ENCODE results near the gene CACNG4.
"Not testable (repeated sequence)": the region's sequence is repeated elsewhere in the genome, so short reads cannot be mapped to it uniquely, and the experiment has no call there.

CACNG4 gene

DNA sequence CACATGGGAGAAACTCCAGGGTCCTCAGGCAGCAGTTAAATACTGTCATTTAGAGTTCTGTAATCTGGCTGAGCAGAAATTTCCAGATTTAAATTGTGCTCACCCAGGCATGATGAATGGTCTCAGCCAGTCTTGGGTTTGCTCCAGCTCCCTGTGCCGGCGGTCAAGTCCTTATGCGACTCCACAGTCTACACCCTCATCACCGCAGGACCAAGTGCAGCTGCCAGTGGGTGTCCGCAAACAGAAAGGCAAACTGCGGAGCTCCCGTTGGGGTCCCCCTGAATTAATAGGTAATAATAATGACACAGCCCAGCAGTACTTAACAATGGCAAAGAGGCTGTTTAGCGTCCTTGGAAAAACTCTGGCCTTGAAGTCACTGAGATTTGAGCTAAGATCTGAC is 3.9 kb upstream of the CACNG4 start:
- in situ Hi-C loops (cut with HindIII; ENCODE audit: low sequenced_read_pairs) = loop anchor here (5.0 kb wide), 1 partner anchor 42 kb away; no protein-coding TSS in a partner anchor

DNA sequence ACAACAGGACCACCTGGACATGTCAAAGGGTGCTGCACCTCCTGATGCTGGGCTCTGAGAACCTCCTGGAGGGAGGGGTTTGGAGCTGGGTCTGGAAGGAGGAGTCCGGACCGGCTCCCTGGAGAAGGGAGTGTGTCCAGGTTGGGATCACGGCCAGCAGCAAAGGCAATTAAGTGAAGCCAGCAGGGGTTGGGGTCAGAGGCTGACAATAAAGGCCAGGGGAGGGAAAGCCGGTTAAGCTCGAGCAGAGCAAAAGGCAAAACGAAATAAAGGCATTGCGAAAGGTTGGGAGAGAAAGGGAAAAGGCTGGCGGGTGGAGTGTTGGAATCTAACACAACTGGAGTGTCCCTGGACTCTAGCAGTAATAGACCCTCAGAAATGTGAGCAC is 992 bp upstream of the CACNG4 start:
- in situ Hi-C loops (cut with HindIII; ENCODE audit: low sequenced_read_pairs) = loop anchor here (5.0 kb wide), 1 partner anchor 39 kb away; no protein-coding TSS in a partner anchor

DNA sequence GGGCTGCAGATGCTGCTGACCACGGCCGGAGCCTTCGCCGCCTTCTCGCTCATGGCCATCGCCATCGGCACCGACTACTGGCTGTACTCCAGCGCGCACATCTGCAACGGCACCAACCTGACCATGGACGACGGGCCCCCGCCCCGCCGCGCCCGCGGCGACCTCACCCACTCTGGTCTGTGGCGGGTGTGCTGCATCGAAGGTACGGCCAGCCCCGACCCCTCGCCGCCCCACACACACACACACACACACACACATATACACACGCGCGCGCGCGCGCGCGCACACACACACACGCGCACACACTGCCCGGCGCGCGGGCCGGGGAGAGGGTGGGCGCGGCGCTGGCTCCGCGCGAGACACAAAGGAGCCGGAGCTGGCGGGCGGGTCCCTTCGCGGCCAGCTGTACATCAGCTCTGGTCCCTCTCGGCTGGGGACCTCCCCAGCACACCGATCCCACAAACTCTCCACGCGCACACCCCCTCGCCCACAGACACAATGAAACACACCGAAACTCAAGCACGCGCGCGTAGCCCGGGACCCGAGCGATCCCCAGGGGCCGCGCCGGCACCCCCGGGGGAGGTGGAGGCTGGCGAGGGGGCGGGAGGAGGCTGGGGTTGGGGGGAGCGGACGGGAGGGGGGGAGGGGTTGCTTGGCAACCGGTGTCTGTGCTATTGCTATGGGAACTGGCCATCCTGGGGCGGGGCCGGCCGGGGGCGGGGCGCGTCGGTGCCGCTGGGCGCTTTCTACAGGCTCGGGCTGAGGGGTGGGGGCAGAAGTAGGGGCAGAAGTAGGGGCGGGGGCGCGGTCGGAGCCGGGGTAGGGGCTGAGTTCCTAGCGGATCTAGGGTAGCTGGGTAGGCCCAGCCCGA is 658 bp downstream of the CACNG4 start:
- in situ Hi-C loops (cut with HindIII; ENCODE audit: low sequenced_read_pairs) = loop anchor here (5.0 kb wide), 1 partner anchor 37 kb away; no protein-coding TSS in a partner anchor

DNA sequence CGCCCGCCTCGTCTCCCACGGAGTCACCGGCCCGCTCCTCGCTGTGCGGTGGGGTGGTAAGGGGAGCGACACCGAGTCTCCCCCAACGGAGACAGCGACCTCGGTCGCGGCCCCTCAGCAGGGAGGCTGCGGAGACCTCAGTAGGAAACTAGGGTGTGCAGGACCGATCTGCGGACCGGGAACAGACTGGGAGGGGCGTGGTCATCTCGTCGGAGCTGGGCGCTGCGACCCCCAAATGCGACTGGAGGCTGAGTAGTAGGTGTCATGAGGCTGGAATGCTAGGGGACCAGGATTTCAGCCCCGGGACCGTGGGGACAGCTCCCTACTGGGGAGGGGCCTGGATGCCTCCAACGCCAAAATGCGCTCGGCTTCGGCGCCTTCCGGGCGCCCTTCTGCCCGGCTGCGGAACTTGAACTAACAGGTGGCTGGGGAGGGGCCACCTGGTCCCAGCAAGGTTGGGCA is 1.3 kb downstream of the CACNG4 start:
- in situ Hi-C loops (cut with HindIII; ENCODE audit: low sequenced_read_pairs) = no loop called here

DNA sequence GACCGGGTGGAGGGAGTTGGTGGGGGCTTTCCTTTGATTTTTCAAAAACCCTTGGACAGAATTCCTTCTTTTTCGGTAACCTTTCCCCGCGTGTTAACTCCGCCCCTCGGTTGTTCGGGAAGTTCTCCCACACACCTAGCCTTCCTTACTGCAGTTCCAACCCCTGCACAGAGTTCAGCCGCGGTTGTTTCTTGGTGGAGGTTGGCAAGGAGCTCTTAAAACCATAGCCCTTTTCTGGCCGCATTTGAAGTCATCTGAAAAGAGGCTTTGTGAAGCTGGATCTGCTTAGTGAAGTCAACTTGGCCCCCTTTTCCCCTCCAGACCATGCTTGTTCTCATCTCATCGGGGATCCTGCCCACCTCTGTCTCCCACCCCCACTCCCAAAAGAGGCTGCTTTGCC is 1.8 kb downstream of the CACNG4 start:
- in situ Hi-C loops (cut with HindIII; ENCODE audit: low sequenced_read_pairs) = no loop called here

DNA sequence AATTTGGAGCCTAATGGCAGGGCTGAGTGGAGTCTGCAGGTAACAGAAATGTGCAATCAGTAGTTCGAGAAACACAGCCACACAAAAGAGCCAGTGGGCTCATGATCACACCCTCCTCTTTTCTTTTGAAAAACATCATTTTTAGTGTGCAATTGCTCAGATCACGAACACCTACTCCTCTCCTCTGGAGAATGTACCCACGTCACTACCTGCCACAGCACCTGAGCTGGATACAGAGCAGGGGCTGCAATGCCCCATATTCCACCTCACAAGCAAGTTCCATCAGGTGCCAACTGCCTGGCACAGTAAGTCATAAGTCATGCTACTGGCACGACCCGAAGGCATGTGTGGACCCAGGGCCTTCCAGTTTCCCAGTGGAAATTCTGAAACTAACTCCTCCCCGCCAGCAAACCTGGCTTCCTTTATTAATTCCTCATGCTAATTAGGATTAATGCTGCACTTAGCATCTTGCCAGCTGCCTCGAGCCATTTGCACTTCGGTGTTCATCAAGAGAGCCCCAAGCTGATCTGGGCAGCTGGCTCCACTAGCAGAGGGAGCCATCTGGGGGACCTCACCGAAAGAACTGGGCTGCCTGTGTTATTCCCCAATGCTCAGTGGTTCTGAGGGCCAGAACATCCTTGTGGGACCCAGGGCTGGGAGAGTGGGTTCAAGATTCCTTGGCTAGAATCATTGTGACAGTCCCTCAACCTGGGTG is 2.4 kb downstream of the CACNG4 start:
- in situ Hi-C loops (cut with HindIII; ENCODE audit: low sequenced_read_pairs) = no loop called here

DNA sequence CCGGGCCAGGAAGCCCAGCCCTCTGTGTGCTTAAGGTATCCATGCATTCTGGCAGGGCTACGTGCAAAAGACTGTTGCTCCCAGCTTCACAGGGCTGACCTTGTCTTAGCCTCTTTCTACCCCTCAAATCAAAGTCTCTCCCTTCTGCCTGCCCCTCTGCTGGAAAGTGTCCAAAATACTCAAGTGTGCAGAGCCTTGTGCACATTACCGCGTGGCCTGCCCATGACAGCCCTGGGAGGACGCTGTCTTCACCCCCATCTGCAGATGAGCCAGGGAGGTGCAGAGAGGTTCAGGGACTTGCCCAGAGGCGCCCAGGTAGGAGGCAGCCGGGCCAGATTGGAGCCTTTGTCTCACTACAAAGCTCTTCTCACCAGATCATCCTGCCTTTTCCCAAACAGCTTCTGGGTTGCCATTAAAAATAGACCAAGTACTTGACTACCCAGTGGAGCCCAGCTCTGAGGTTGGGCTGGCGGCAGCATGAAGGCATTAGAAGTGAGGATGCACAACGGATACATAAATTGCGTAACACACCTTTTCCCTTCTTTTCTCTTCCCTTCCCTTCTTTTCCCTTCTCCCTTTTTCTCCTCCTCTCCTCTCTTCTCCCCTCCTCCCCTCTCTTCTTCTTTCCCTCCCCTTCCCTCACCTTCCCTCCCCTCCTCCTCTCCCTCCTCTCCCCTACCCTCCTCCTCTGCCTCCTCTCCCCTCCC is 3.5 kb downstream of the CACNG4 start:
- in situ Hi-C loops (cut with HindIII; ENCODE audit: low sequenced_read_pairs) = no loop called here

DNA sequence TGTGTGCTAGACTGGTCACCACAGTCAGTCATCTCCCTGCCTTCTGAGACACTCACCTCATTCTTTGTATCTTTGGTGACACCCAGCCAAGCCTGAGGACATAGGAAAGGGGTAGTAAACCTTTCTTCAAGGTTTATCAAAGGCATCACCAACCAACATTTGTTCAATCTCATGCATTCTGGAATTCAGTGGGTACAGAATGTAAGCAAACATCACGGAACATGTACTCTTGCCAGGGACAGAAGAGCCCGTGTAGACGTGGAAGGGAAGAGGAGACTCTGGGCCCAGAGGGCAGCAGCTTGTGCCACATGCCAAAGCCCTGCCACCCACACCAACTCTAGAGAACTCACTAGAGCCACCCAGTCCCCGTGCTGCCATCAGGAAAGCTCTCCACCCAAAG is 4.4 kb downstream of the CACNG4 start:
- in situ Hi-C loops (cut with HindIII; ENCODE audit: low sequenced_read_pairs) = no loop called here

DNA sequence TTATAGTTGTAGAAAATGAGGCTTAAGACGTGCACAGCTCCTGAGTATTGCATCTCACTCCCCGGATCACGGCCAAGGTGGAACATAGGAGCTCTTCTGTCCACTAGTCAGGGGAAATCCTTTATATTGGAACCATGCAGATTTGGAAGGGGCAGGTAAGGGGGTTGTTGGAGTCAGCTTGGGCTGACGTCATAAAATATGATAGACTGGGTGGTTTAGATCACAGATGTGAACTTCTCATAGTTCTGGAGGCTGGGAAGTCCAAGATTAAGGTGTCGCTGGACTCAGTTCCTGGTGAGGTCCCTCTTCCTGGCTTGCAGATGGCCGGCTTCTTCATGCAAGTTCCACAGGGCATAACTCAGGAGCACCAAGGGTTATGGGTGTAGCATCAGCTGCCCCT is 5.6 kb downstream of the CACNG4 start:
- in situ Hi-C loops (cut with HindIII; ENCODE audit: low sequenced_read_pairs) = no loop called here

DNA sequence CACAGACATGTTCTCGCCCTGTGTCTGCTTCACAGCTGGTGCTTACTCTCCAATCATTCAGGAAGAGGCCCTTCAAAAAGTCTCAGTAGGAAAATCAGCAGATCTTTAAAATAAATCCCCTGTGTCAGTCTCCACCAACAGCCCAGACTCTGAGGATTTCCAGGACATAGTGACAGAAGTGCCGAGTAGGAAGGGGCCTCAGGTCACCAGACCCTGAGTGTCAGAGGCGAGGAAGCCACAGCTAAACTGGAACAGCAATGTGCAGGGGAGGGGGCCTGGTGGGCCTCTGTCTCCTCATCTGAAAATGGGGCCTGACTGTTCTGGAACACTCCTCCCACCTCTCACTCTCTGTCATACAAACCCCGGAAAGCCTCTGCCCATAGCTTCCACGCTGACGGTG is 6.3 kb downstream of the CACNG4 start:
- in situ Hi-C loops (cut with HindIII; ENCODE audit: low sequenced_read_pairs) = no loop called here

DNA sequence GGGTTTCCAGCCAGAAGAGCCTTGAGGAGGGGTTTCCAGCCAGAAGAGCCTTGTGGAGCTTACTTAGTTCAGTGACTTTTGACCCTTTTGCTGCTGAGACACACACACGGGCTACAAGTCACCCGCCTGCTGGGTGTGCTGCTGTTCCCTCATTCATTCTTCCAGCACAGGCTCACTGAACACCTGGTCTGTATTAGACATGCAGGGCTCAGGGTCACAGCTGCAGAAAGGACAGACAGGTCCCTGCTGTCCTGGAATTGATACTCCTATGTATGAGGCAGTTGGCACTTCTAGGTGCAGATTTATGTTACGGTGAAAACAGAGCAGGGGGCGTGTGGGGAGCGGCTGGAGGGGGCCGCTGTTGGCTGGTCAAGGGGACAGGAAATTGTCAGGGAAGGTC is 6.8 kb downstream of the CACNG4 start:
- in situ Hi-C loops (cut with HindIII; ENCODE audit: low sequenced_read_pairs) = no loop called here

DNA sequence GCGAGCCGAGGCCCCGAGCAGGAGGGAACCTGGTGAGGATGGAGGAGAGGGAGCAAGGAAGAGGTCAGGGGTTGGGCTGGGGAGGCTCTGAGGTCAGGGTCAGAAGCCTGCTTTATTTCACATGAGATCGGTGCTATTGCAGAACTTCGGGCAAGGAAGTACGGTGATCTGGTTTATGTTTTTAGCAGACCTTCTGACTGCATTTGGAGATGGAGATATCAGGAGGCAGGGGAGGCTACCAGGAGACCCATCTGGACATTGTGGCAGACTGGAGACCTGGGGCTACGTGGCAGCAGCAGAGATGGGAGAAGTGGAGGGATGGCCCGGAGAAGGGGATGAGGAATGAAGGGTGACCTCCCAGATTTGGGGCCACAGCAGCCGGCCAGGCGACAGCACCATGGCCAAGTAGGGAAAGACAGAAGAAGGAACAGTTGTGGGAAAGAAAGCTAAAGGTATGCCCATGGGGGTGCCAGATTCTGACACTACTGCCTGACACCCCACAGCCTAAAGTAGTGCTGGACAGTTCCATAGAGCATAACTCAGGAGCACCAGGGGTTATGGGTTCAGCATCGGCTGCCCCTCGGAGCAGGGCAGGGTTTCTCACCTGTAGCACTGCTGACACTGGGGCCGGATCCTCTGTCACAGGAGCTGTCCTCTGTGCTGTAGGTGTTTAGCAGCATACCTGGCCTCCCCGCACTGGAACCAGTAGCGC is 7.4 kb downstream of the CACNG4 start:
- in situ Hi-C loops (cut with HindIII; ENCODE audit: low sequenced_read_pairs) = no loop called here

DNA sequence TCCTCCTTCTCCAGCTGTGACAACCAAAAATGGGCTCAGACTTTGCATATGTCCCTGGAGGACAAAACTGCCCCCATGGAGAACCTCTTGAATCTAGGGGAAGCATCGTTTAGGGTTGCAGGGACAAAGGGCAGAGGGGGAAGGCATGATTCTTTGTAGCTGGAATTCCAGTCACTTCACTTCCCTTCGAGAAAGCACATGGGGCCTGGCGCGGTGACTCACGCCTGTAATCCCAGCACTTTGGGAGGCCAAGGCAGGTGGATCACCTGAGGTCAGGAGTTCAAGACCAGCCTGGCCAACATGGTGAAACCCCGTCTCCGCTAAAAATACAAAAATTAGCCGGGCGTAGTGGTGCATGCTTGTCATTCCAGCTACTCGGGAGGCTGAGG is 7.9 kb downstream of the CACNG4 start:
- in situ Hi-C loops (cut with HindIII; ENCODE audit: low sequenced_read_pairs) = not testable (repeated sequence)

DNA sequence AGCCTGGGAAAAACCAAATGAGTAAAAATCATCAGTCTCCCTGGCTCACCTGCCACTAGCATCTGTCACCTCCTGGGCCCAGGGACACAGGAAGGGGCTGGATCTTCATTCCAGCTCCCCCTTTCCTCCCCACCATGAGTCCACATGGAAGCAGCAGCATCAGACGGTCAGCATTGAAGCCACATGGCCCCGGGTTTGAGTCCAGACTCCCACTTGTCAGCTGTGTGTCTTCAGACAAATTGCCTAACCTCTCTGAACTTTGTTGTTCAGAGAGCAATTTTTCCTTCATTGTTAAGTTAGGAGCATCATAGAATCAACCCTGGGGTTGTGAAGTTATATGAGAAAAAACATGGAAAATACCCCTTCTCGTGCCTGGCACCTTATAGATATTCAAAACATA is 10.7 kb downstream of the CACNG4 start:
- in situ Hi-C loops (cut with HindIII; ENCODE audit: low sequenced_read_pairs) = no loop called here

DNA sequence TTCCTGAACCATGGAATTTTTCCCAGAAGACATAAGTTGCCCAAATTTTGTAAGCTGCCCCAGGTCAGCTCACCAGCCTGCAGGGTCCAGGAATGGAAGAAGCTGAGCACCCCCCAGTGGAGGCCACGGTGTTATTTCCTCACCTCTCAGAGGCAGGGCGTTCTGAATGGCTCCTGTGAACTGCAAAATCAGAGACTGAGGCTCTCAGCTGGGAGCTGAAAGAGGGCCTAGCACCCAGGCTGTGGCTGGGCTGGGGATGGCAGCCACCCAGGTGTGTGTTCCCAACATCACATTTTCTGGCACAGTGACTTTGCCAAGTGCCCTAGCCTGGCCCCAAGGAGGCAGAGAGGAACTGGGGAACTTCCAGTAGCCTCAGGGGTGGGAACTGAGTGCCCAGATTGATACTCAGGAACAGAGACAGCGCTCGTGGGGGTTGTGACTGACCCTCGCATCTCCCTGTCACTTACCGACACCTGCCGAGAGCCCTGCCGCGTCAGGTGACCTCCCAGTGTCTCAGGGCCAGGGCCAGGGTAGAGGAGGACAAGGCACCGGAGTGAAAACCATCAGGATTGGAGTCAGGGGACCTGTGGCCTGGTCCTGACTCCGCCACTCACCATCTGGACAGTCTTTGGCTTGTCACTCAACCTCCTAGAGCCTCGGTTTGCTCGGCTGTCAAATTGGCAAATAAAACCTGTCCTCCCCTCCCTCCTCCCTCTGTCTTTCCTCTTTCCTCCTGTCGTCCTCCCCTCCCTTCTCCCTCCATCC is 11.3 kb downstream of the CACNG4 start:
- in situ Hi-C loops (cut with HindIII; ENCODE audit: low sequenced_read_pairs) = no loop called here

DNA sequence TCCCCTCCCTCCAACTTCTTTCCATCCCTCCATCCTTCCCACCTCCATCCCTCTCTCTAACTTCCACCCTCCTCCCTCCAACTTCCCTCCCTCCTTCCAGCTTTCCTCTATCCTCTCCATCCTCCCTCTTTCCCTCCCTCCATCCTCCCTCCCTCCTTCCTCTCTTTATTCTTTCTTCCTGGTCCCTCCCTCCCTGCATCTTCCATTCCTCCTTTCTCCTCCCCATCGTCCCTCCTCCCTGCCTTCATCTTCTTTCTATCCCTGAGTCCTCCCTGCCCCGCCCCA is 11.8 kb downstream of the CACNG4 start:
- in situ Hi-C loops (cut with HindIII; ENCODE audit: low sequenced_read_pairs) = no loop called here

DNA sequence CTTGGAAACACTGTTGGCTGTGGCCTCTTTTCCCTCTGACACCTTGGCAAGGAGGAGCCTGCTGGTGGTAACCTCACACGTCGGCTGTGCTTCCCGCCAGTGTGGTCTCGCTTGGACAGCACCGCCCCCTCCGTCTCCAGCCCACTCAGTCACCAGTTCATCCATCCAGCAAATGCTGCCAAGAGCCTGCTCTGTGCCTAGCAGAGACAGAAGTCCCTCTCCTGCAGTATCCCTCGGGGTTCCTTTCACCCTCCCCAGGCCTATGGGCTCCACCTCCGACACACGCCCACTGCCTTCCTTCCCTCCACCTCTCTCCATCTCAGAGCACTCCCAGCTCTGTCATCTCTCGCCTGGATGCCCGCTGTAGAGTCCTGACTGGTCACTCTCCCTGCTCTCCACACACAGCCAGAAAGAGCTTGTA is 12.3 kb downstream of the CACNG4 start:
- in situ Hi-C loops (cut with HindIII; ENCODE audit: low sequenced_read_pairs) = no loop called here

DNA sequence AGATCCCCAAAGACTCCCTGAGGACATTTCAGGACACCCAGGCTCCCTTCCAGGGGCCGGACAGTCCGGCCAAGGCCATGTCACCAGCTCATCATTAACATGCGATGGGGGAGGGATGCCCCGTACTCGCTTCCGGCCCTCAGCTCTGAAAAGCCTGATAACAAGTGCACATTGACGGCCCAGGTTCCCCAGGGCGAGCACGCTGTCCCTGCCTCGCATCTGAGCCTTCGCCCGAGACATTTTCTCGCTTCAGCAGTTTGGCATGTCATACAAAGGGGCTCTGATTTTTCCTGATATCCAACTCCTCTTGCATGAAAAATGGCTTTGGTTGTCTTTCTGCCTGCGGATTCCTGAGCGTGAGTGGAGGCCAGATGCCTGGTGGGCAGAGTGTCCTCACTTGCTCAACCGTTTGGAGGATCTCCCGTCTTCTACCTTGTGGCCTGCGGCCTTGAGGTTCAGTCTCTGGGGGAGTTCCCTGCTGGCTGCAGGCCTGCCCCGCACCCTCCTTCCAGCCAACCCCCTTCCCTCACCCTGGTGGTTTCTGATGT is 14.1 kb downstream of the CACNG4 start:
- in situ Hi-C loops (cut with HindIII; ENCODE audit: low sequenced_read_pairs) = no loop called here

DNA sequence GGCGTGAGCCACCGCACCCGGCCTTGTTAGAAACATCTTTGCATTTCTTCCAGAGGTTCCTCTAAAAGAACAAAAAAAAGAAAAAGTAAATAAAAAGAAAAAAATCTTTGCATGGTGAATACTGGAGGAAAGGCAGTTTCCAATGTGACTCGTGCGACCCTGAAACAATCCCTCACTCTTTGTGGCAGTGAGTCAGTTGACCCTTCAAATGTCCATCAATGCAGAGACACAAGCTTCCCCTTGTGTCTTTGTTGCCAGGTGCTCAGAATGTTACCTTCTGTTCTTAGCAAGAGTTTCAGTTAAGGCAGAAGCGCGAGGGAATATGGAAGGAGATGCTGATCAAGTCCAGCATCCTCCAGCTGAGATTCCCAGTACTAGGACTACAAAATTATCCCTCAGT is 16.4 kb downstream of the CACNG4 start:
- in situ Hi-C loops (cut with HindIII; ENCODE audit: low sequenced_read_pairs) = no loop called here

DNA sequence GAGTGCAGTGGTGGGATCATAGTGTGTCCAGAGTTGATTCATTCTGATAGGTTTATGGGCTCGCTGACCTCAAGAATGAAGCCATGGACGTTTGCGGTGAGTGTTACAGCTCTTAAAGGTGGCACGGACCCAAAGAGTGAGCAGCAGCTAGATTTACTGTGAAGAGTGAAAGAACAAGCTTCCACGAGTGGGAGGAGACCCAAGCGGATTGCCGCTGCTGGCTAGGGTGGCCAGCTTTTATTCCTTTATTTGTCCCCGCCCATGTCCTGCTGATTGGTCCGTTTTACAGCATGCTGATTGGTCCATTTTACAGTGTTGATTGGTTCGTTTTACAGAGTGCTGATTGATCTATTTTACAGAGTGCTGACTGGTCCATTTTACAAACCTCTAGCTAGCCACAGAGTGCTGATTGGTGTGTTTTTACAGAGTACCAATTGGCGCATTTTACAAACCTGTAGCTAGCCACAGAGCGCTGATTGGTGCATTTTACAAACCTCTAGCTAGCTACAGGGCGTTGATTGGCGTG is 17.5 kb downstream of the CACNG4 start:
- in situ Hi-C loops (cut with HindIII; ENCODE audit: low sequenced_read_pairs) = no loop called here
